ENCODE results near the gene CD8B.

The CD8B gene

DNA sequence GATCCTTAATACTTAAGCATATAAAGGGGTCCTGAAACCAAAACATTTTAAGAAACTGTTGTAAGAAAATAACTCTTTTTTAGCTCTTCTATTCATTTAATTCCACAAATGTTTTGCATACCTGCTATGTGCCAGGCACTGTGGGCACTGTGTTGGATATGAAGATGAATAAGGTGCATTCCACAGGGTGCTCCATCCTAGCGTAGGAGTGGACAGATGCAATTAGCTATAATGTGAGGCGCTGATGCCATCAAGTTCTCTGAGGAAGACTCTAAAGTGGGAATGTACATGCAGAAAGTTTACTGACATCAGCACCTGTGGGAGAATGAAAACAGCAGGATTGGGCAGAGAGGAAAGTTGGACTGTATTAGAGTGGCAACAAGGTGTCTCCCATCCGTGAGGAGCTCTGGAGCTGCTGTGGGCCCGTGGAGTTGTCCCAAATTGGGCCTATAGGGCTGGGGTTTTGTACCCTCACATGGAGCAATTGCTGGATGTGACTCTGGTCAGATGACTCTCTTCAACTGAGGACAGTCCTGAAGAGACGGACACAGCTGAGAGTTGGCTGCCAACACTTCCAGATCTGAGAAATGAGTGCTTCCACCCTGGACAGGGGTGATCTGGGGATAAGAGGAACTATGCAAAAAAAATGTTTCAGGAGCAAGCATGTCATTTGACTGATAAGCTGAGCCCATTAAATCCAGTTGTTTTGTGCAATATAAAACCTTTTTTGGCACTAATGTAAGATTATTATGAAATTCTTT, 93.3 kb downstream of the CD8B start:
- no peak for DNase-seq (ENCODE audit: low read depth)

Data from EH (cell line).